ENCODE measurements around the gene TMEM273. TPM values are rescaled to one million over a fixed set of nuclear protein-coding genes. Genes with fewer than 3 reads are reported as not detected.
A peak's percentile ranks its signal among the peaks of the same experiment; 100 is the strongest.

TMEM273 gene
- total and polyA plus RNA-seq, 8 donors, result 5.5 to 46.9 (median 7.0) TPM

- no peak for ATAC-seq
- intact Hi-C loops (cut with DNase I), result loop anchor here in 1 of 2 donors (10.0 kb wide), 1 partner anchor 181 kb away; no protein-coding TSS in a partner anchor
- TF ChIP-seq CTCF (IDR thresholded peaks at IDR 0.05), result no peak
- DNase-seq, result no peak
- Histone ChIP-seq H3K27ac (no peak overlapping the region), H3K27me3 (no peaks in the 10 kb centered on the region), H3K4me1 (peaks cover 0 to 15% of the 10 kb centered on the region in 2 donors), H3K4me3 (no peak overlapping the region), H3K36me3 (peaks cover 0 to 23% of the 10 kb centered on the region in 2 donors), H3K9me3 (no peaks in the 10 kb centered on the region)
These were observed 22.2 kb downstream of the TMEM273 start for GRCh38 chr10:49165821-49166483.

- intact Hi-C loops (cut with DNase I), result loop anchor here in 1 of 2 donors (10.0 kb wide), 1 partner anchor 180 kb away; no protein-coding TSS in a partner anchor
- Histone ChIP-seq H3K36me3 (peaks cover 0 to 28% of the 10 kb centered on the region in 2 donors), H3K27ac (no peak overlapping the region), H3K4me1 (peaks cover 0 to 15% of the 10 kb centered on the region in 2 donors), H3K9me3 (no peaks in the 10 kb centered on the region), H3K27me3 (no peaks in the 10 kb centered on the region), H3K4me3 (no peak overlapping the region)
- ATAC-seq (no peak), DNase-seq (no peak)
- no peak for TF ChIP-seq CTCF (IDR thresholded peaks at IDR 0.05)
These were observed 22.9 kb downstream of the TMEM273 start for GRCh38 chr10:49165259-49165658.

DNA sequence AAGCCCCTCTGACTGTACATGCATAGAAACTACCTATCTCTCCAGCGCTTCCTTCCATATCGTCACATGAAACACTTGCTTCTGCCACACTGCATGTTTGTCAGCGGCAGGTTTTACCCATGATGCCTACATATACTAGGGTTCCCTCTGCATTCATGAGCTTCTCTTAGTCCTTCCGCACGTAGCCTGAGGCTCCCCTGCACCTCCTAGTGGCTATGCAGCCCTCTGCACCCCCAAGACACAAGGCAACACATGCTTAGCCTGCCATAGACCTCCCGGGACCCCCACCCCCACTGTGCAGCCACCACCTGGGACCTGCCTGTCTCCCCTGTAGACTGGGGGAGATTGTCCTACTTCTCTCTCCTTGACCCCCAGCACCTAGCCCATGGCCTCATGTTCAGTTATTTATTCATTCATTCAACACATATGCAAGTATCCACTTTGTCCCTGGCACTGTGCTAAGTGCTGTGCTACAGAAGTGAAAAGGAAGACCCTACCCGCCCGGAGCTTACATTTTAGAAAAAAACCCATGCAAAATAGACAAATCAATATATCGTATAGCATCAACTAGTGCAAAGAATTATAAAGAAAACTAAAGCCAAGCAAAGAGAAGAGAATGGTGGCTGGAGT, 23.5 kb downstream of the TMEM273 start:
- Histone ChIP-seq H3K4me1 (peaks cover 0 to 15% of the 10 kb centered on the region in 2 donors), H3K27ac (no peak overlapping the region), H3K27me3 (no peaks in the 10 kb centered on the region), H3K4me3 (no peak overlapping the region), H3K36me3 (peaks cover 0 to 28% of the 10 kb centered on the region in 2 donors), H3K9me3 (no peaks in the 10 kb centered on the region)
- peak in 1 of 4 donors; percentile 60 for DNase-seq
- peak; percentile 82 for ATAC-seq
- intact Hi-C loops (cut with DNase I), result loop anchor here in 1 of 2 donors (10.0 kb wide), 1 partner anchor 180 kb away; no protein-coding TSS in a partner anchor
- peak; percentile 50 to 58 for TF ChIP-seq CTCF (IDR thresholded peaks at IDR 0.05)

DNA sequence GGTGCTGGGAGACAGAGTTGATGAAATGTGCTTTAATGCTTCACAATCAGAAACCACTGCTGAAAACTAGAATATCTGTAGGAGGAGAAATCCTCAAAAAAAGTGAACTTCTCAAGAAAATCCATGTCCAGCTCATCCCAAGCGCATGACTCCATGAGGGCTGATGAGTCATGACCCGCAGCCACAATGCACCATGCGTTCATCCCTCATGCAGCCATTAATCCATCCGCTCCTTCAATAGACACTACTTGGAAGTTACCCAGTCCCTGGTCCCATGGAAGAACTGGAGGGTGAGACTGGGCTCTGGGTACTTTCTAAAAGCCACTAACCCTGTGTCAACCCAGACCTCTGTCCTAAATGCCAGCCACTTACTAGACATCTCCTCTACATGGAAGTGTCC, 24.4 kb downstream of the TMEM273 start:
- Histone ChIP-seq H3K27ac (no peak overlapping the region), H3K36me3 (peaks cover 0 to 28% of the 10 kb centered on the region in 2 donors), H3K4me3 (no peak overlapping the region), H3K4me1 (peaks cover 0 to 8% of the 10 kb centered on the region in 2 donors), H3K9me3 (no peaks in the 10 kb centered on the region), H3K27me3 (no peaks in the 10 kb centered on the region)
- no peak for ATAC-seq
- no peak for TF ChIP-seq CTCF (IDR thresholded peaks at IDR 0.05)
- DNase-seq, result no peak
- intact Hi-C loops (cut with DNase I), result loop anchor here in 1 of 2 donors (10.0 kb wide), 1 partner anchor 179 kb away; no protein-coding TSS in a partner anchor

DNA sequence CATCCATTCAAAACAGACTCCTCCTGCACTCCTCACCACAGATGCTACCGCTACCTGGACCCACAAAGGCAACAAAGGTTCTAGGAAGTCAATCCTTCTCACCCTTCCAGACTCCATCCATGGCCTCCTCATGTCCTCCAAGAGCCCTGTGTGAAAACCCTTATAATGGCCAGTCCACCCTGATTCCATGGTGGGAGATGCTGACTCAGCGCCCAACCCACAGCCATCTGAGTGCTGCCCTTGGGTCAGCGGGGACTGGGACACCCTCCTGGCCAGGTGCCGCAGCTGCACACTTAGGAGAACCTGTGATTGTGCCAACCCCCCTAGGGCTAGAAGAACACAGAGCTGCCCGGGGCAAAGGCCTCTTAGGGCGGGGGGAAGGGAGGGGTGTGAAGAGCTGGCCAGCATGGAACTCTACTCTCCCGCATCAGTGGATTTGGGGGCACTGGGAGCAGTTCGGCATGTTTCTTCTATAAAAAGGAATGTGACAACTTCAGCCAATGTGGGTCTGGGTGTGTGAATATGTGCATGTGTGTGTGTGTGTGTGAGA, 25.4 kb downstream of the TMEM273 start:
- intact Hi-C loops (cut with DNase I), result loop anchor here in 1 of 2 donors (10.0 kb wide), 1 partner anchor 178 kb away; no protein-coding TSS in a partner anchor
- Histone ChIP-seq H3K4me3 (no peak overlapping the region), H3K4me1 (no peaks in the 10 kb centered on the region), H3K9me3 (no peaks in the 10 kb centered on the region), H3K27me3 (no peaks in the 10 kb centered on the region), H3K36me3 (peaks cover 0 to 28% of the 10 kb centered on the region in 2 donors), H3K27ac (no peak overlapping the region)
- DNase-seq (no peak), ATAC-seq (no peak)
- no peak for TF ChIP-seq CTCF (IDR thresholded peaks at IDR 0.05)

Measured in left lung (tissue), 10 donors.